Umbilical cord (tissue), 2 donors: ENCODE data around the gene MAP7D1. TPM values are rescaled to one million over a fixed set of nuclear protein-coding genes. Genes with fewer than 3 reads are reported as not detected.

Experiments used
- DNase-seq: peaks from one replicate; pipeline ENCODE4 v3.0.0-alpha.2; 2015; ENCODE audit warnings: low spot score
- total RNA-seq: library from RNA; depleted of rRNA; stranded (reverse); fragments of >200 nt; gene quantifications from one replicate; pipeline ENCODE4 v1.2.3, GENCODE V29; 2014; ENCODE audit warnings: low replicate concordance; ENCODE audit not compliant: insufficient read depth

Gene MAP7D1
- total RNA-seq, 1 donor from 2014 or later = 64.0 TPM

GRCh38 chr1:36126797-36127500 is 29.0 kb upstream of the MAP7D1 start:
- DNase-seq = no peak

- DNase-seq = no peak
These were observed 27.6 kb upstream of the MAP7D1 start for GRCh38 chr1:36128126-36128904.

GRCh38 chr1:36128905-36129206 is 27.1 kb upstream of the MAP7D1 start:
- DNase-seq = no peak

- no peak for DNase-seq
These were observed 23.9 kb upstream of the MAP7D1 start for GRCh38 chr1:36132029-36132428.

- peak; percentile 96 for DNase-seq
These were observed 22.5 kb upstream of the MAP7D1 start for GRCh38 chr1:36133484-36133883.

- no peak for DNase-seq
These were observed 21.9 kb upstream of the MAP7D1 start for GRCh38 chr1:36134031-36134430.

GRCh38 chr1:36134505-36135329 is 21.2 kb upstream of the MAP7D1 start:
- DNase-seq = peak; percentile 79

GRCh38 chr1:36135330-36135667 is 20.7 kb upstream of the MAP7D1 start:
- no peak for DNase-seq

GRCh38 chr1:36135796-36136195 is 20.2 kb upstream of the MAP7D1 start:
- no peak for DNase-seq

- no peak for DNase-seq
These were observed 19.4 kb upstream of the MAP7D1 start for GRCh38 chr1:36136535-36136934.

GRCh38 chr1:36137226-36137625 is 18.7 kb upstream of the MAP7D1 start:
- DNase-seq = no peak

GRCh38 chr1:36137776-36138175 is 18.2 kb upstream of the MAP7D1 start:
- no peak for DNase-seq

GRCh38 chr1:36139521-36139920 is 16.4 kb upstream of the MAP7D1 start:
- DNase-seq = no peak

GRCh38 chr1:36142121-36142520 is 13.8 kb upstream of the MAP7D1 start:
- no peak for DNase-seq

GRCh38 chr1:36143424-36143823 is 12.5 kb upstream of the MAP7D1 start:
- DNase-seq = no peak

GRCh38 chr1:36144413-36144812 is 11.5 kb upstream of the MAP7D1 start:
- DNase-seq = no peak

- DNase-seq = no peak
These were observed 7.1 kb upstream of the MAP7D1 start for GRCh38 chr1:36148821-36149236.

- peak; percentile 100 for DNase-seq
These were observed 6.6 kb upstream of the MAP7D1 start, which contains the start of gene TRAPPC3 for GRCh38 chr1:36149237-36149972. TSS of gene TRAPPC3 (minus strand) at chr1:36149486. CDS start at chr1:36149378, 108 bp downstream.

GRCh38 chr1:36149973-36150295 is 6.0 kb upstream of the MAP7D1 start:
- no peak for DNase-seq

GRCh38 chr1:36150296-36151133 is 5.4 kb upstream of the MAP7D1 start:
- DNase-seq = peak; percentile 97
